ENCODE results near the gene NDUFA11. TPM values are rescaled to one million over a fixed set of nuclear protein-coding genes. Genes with fewer than 3 reads are reported as not detected.

Gene NDUFA11
- total RNA-seq, 3 donors from 2014 or later (not counting 1 experiment from before 2014, with no cell fraction given) = 111 to 115 (median 113) TPM

- DNase-seq (no peak), ATAC-seq (no peak)
- TF ChIP-seq CTCF (IDR thresholded peaks at IDR 0.05) = no peak
- Mint-ChIP-seq H3K4me3 (no peak overlapping the region), H3K9me3 (no peaks in the 10 kb centered on the region), H3K27ac (no peak overlapping the region), H3K27me3 (ENCODE audit: low read depth in 2 of 2) (no peaks in the 10 kb centered on the region), H3K36me3 (peaks cover 13% of the 10 kb centered on the region), H3K4me1 (no peaks in the 10 kb centered on the region)
- 96% methylated on average over 13 of the region's 13 CpGs for WGBS (ENCODE audit: insufficient coverage)
- H3K9me3 ChIP-seq (ENCODE audit: control insufficient read depth, insufficient read depth, low read length) = no peaks in the 10 kb centered on the region
- no peaks in the 10 kb centered on the region for H3K27me3 ChIP-seq (ENCODE audit: control insufficient read depth, insufficient read depth, low read length)
- H3K4me3 ChIP-seq (ENCODE audit: low read length) = no peak overlapping the region
- intact Hi-C loops (cut with micrococcal nuclease) = no loop called here
- peaks cover 88% of the 10 kb centered on the region for H3K36me3 ChIP-seq (ENCODE audit: control insufficient read depth, insufficient read depth, low read length)
- H3K4me1 ChIP-seq (ENCODE audit: control insufficient read depth, insufficient read depth, low read length) = no peaks in the 10 kb centered on the region
- no peak overlapping the region for H3K27ac ChIP-seq (ENCODE audit: low read length)
Measured at GRCh38 chr19:5929179-5929578, 25.6 kb upstream of the NDUFA11 start.

GRCh38 chr19:5927441-5927821 lies 23.8 kb upstream of the NDUFA11 start:
- H3K4me1 Mint-ChIP-seq = no peaks in the 10 kb centered on the region
- no peaks in the 10 kb centered on the region for H3K4me1 ChIP-seq (ENCODE audit: control insufficient read depth, insufficient read depth, low read length)
- intact Hi-C loops (cut with micrococcal nuclease) = no loop called here
- ATAC-seq = no peak
- no peaks in the 10 kb centered on the region for H3K27me3 ChIP-seq (ENCODE audit: control insufficient read depth, insufficient read depth, low read length)
- no peak for TF ChIP-seq CTCF (IDR thresholded peaks at IDR 0.05)
- H3K9me3 Mint-ChIP-seq = no peaks in the 10 kb centered on the region
- no peak for DNase-seq
- 88% methylated on average over 8 of the region's 8 CpGs for WGBS (ENCODE audit: insufficient coverage)
- peaks cover 88% of the 10 kb centered on the region for H3K36me3 ChIP-seq (ENCODE audit: control insufficient read depth, insufficient read depth, low read length)
- H3K27me3 Mint-ChIP-seq (ENCODE audit: low read depth in 2 of 2) = no peaks in the 10 kb centered on the region
- H3K27ac ChIP-seq (ENCODE audit: low read length) = no peak overlapping the region
- H3K4me3 ChIP-seq (ENCODE audit: low read length) = no peak overlapping the region
- H3K27ac Mint-ChIP-seq = no peak overlapping the region
- no peaks in the 10 kb centered on the region for H3K9me3 ChIP-seq (ENCODE audit: control insufficient read depth, insufficient read depth, low read length)
- H3K4me3 Mint-ChIP-seq = no peak overlapping the region
- H3K36me3 Mint-ChIP-seq = peaks cover 13% of the 10 kb centered on the region

GRCh38 chr19:5926641-5927440 lies 23.3 kb upstream of the NDUFA11 start:
- no peak for TF ChIP-seq CTCF (IDR thresholded peaks at IDR 0.05)
- Mint-ChIP-seq H3K4me1 (no peaks in the 10 kb centered on the region), H3K27ac (no peak overlapping the region), H3K9me3 (no peaks in the 10 kb centered on the region), H3K4me3 (no peak overlapping the region), H3K36me3 (peaks cover 13% of the 10 kb centered on the region), H3K27me3 (ENCODE audit: low read depth in 2 of 2) (no peaks in the 10 kb centered on the region)
- Histone ChIP-seq H3K4me3 (ENCODE audit: low read length) (no peak overlapping the region), H3K27me3 (ENCODE audit: control insufficient read depth, insufficient read depth, low read length) (no peaks in the 10 kb centered on the region), H3K9me3 (ENCODE audit: control insufficient read depth, insufficient read depth, low read length) (no peaks in the 10 kb centered on the region), H3K4me1 (ENCODE audit: control insufficient read depth, insufficient read depth, low read length) (no peaks in the 10 kb centered on the region), H3K36me3 (ENCODE audit: control insufficient read depth, insufficient read depth, low read length) (peaks cover 88% of the 10 kb centered on the region), H3K27ac (ENCODE audit: low read length) (no peak overlapping the region)
- intact Hi-C loops (cut with micrococcal nuclease) = no loop called here
- 96% methylated on average over 14 of the region's 14 CpGs for WGBS (ENCODE audit: insufficient coverage)
- ATAC-seq (no peak), DNase-seq (no peak)
